Endothelial cell of umbilical vein (primary cell): ENCODE measurements around the gene IP6K1. TPM values are rescaled to one million over a fixed set of nuclear protein-coding genes. Genes with fewer than 3 reads are reported as not detected.

ENCODE experiments used
- BruUV-seq: library from RNA; stranded (reverse); fragments of 400-500 nt; replicated peaks from 2 replicates; lab custom pipeline; 2021; lab: Mats Ljungman, UMichigan
- CTCF ChIA-PET: fragments of 300-600, 350-600 bp; sonication (Branson Sonifier 250); formaldehyde crosslinking; loops from one replicate; lab custom pipeline; 2021; ENCODE audit warnings: antibody characterized with exemption, inconsistent platforms; lab: Charles Lee
- POLR2A ChIA-PET: fragments of 300-600, 350-600 bp; sonication (Branson Sonifier 250); formaldehyde crosslinking; loops from one replicate; lab custom pipeline; 2021; ENCODE audit warnings: antibody characterized with exemption, inconsistent platforms; lab: Charles Lee
- DNase-seq: peaks from one replicate; pipeline ENCODE4 v3.0.0-alpha.2; 2011; ENCODE audit warnings: low read depth, low spot score
- FAIRE-seq: peaks from 2 replicates; lab custom pipeline; 2011; peaks lifted over from hg19 to GRCh38; lab: Jason Lieb, UNC
- H2AFZ ChIP-seq: 2 replicates; pipeline ENCODE4 v1.6.0; 2012; ENCODE audit warnings: low read depth, low read length, control low read depth, inconsistent platforms
- H3K27ac ChIP-seq: 2 replicates; pipeline ENCODE4 v1.5.1; 2011; ENCODE audit warnings: low read depth, mild to moderate bottlenecking, control low read depth, low read length, moderate library complexity; ENCODE audit not compliant: insufficient read depth
- H3K27me3 ChIP-seq, 2 experiments: 2 replicates each; pipeline versions ENCODE4 v1.6.0 to v1.6.1; 2011; ENCODE audit warnings: low read length in 2 of 2, mixed read lengths in 1 of 2; ENCODE audit not compliant: control insufficient read depth in 2 of 2, insufficient read depth in 2 of 2
- H3K36me3 ChIP-seq, 2 experiments: 2 replicates in 1 of 2; 3 replicates in 1 of 2; pipeline ENCODE4 v1.5.1; 2011; ENCODE audit warnings: low read length in 2 of 2, mild to moderate bottlenecking in 1 of 2, moderate library complexity in 1 of 2; ENCODE audit not compliant: control insufficient read depth in 2 of 2, insufficient read depth in 2 of 2; ENCODE audit errors: extremely low read depth in 1 of 2
- H3K4me1 ChIP-seq: 3 replicates; pipeline ENCODE4 v1.5.1; 2011; ENCODE audit warnings: mild to moderate bottlenecking, low read length; ENCODE audit not compliant: control insufficient read depth, insufficient read depth; ENCODE audit errors: extremely low read depth
- H3K4me2 ChIP-seq: 2 replicates; pipeline ENCODE4 v1.6.1; 2011; ENCODE audit warnings: low read length, control low read depth, mixed read lengths; ENCODE audit not compliant: insufficient read depth
- H3K4me3 ChIP-seq, 3 experiments: fragments of 200-600 bp in 1 of 3; sonication (generic), shearing (Covaris generic) in 1 of 3; replicated peaks in 1 of 3; 2 replicates each; pipeline ENCODE4 v1.5.1; 2011 to 2016; ENCODE audit warnings: control low read depth in 3 of 3, low read length in 3 of 3, mild to moderate bottlenecking in 2 of 3, inconsistent platforms in 1 of 3, low read depth in 1 of 3, moderate library complexity in 1 of 3; ENCODE audit not compliant: insufficient read depth in 1 of 3
- H3K79me2 ChIP-seq: 2 replicates; pipeline ENCODE4 v1.6.0; 2012; ENCODE audit warnings: low read length, inconsistent platforms; ENCODE audit not compliant: control insufficient read depth, insufficient read depth
- H3K9ac ChIP-seq: replicated peaks from 2 replicates; pipeline ENCODE3; 2011; ENCODE audit warnings: low read length, control low read depth; ENCODE audit not compliant: insufficient read depth; ENCODE audit errors: extremely low read depth
- H3K9me1 ChIP-seq: replicated peaks from 3 replicates; pipeline ENCODE4 v1.6.0; 2011; ENCODE audit warnings: mild to moderate bottlenecking, low read length; ENCODE audit not compliant: control insufficient read depth, insufficient read depth; ENCODE audit errors: extremely low read depth
- H3K9me3 ChIP-seq: replicated peaks from 2 replicates; pipeline ENCODE4 v1.5.1; 2012; ENCODE audit warnings: low read length, inconsistent platforms; ENCODE audit not compliant: control insufficient read depth, insufficient read depth
- H4K20me1 ChIP-seq: replicated peaks from 2 replicates; pipeline ENCODE3; 2011; ENCODE audit warnings: mild to moderate bottlenecking, low read length; ENCODE audit not compliant: control insufficient read depth, insufficient read depth; ENCODE audit errors: extremely low read depth
- CTCF ChIP-seq, 2 donors: IDR thresholded peaks; 1 replicate in 1 of 2; 2 replicates in 1 of 2; pipeline ENCODE4 v1.5.1; 2011; ENCODE audit warnings: low read length in 2 of 2, mild to moderate bottlenecking in 2 of 2, moderate library complexity in 2 of 2, control low read depth in 1 of 2, inconsistent platforms in 1 of 2, low read depth in 1 of 2; ENCODE audit not compliant: insufficient read depth in 1 of 2; ENCODE audit errors: extremely low read depth in 1 of 2
- EZH2 ChIP-seq: IDR thresholded peaks from 2 replicates; pipeline ENCODE4 v1.6.1; 2012; ENCODE audit warnings: borderline replicate concordance, low read depth, mild to moderate bottlenecking, moderate library complexity, low read length, inconsistent platforms; ENCODE audit not compliant: severe bottlenecking
- FOS ChIP-seq: IDR thresholded peaks from 2 replicates; pipeline ENCODE4 v1.6.1; 2011; ENCODE audit warnings: mild to moderate bottlenecking, low read length, moderate library complexity, borderline replicate concordance; ENCODE audit not compliant: insufficient read depth
- GATA2 ChIP-seq: IDR thresholded peaks from 2 replicates; pipeline ENCODE4 v1.7.0; 2011; ENCODE audit warnings: low read depth, mild to moderate bottlenecking, moderate library complexity, mixed read lengths, low read length; ENCODE audit not compliant: insufficient read length, insufficient read depth
- JUN ChIP-seq: IDR thresholded peaks from 2 replicates; pipeline ENCODE4 v1.6.1; 2011; ENCODE audit warnings: borderline replicate concordance, low read depth; ENCODE audit not compliant: insufficient read length, insufficient read depth
- MAX ChIP-seq: IDR thresholded peaks from 2 replicates; pipeline ENCODE4 v1.6.1; 2011; ENCODE audit not compliant: insufficient read depth, insufficient read length
- MYC ChIP-seq: IDR thresholded peaks from one replicate; pipeline ENCODE4 v1.6.1; 2011; ENCODE audit warnings: mild to moderate bottlenecking, low read depth, low read length
- POLR2A ChIP-seq: IDR thresholded peaks from 2 replicates; pipeline ENCODE4 v1.6.1; 2012; ENCODE audit warnings: low read depth, mild to moderate bottlenecking, control low read depth, low read length
- POLR2AphosphoS5 ChIP-seq: IDR thresholded peaks from 2 replicates; pipeline ENCODE4 v1.6.1; 2012; ENCODE audit warnings: low read depth, mild to moderate bottlenecking, control low read depth, low read length, moderate library complexity; ENCODE audit not compliant: insufficient read depth
- dilution Hi-C: fragments of 300-500 bp; cut with MboI; formaldehyde crosslinking; loops from one replicate; pipeline ENCODE4 v1.15.0; 2019; ENCODE audit warnings: low sequenced_read_pairs; ENCODE audit not compliant: extremely low pct_ligation_motif_present
- intact Hi-C: fragments of 100-400 bp; cut with micrococcal nuclease; formaldehyde crosslinking; loops from one replicate; pipeline ENCODE4 v1.10.0; 2022
- polyA plus RNA-seq, 4 experiments: library from polyadenylated mRNA; depleted of rRNA in 3 of 4; stranded (reverse) in 3 of 4; unstranded in 1 of 4; fragments of >200 nt; gene quantifications; 2 replicates each; pipeline versions ENCODE4 v1.2.1 to v1.2.3, GENCODE V29; 2011 to 2012; ENCODE audit warnings: missing spikeins in 1 of 4
- total RNA-seq: library from RNA; stranded (reverse); gene quantifications from 2 replicates; pipeline ENCODE4 v1.2.3, GENCODE V29; 2021

The IP6K1 gene
- total and polyA plus RNA-seq, 2 donors (not counting 3 experiments of a cell fraction or from before 2014, with no cell fraction given) = 42.7 to 60.8 TPM

GRCh38 chr3:49713336-49714105 lies 72.8 kb downstream of the IP6K1 start:
- FAIRE-seq (no peak), DNase-seq (no peak)
- intact Hi-C loops (no loop called here), dilution Hi-C loops (no loop called here)
- no peak overlapping the region for H3K4me3 ChIP-seq
- H3K27ac ChIP-seq = no peak overlapping the region
- H3K79me2 ChIP-seq = no peaks in the 10 kb centered on the region
- H3K4me1 ChIP-seq = no peaks in the 10 kb centered on the region
- H3K9me1 ChIP-seq = no peaks in the 10 kb centered on the region
- no peak overlapping the region for H3K9ac ChIP-seq
- H4K20me1 ChIP-seq = no peaks in the 10 kb centered on the region
- H3K36me3 ChIP-seq = peaks cover 0 to 3% of the 10 kb centered on the region in 2 experiments
- H2AFZ ChIP-seq = no peak overlapping the region
- ChIA-PET POLR2A (no interaction called here), CTCF (interaction anchor here (1.1 kb wide), 2 partner anchors 10 to 13 kb away, joined by 3 read pairs; no protein-coding TSS in a partner anchor)
- H3K27me3 ChIP-seq = no peaks in the 10 kb centered on the region
- BruUV-seq = no TSS peak
- TF ChIP-seq JUN = no peak
- TF ChIP-seq EZH2 = no peak
- TF ChIP-seq POLR2AphosphoS5 = no peak
- TF ChIP-seq MAX = no peak
- no peak for TF ChIP-seq CTCF (IDR thresholded peaks at IDR 0.05; ENCODE audit: extremely low read depth in 1 of 2, insufficient read depth in 1 of 2, low read depth in 1 of 2, low read length in 2 of 2)
- TF ChIP-seq FOS = no peak
- no peak for TF ChIP-seq GATA2
- TF ChIP-seq MYC = no peak
- TF ChIP-seq POLR2A = no peak
- no peaks in the 10 kb centered on the region for H3K9me3 ChIP-seq
- no peak overlapping the region for H3K4me2 ChIP-seq
